ENCODE data around the gene RASAL2. TPM values are rescaled to one million over a fixed set of nuclear protein-coding genes. Genes with fewer than 3 reads are reported as not detected.
"Not testable (repeated sequence)": the region's sequence is repeated elsewhere in the genome, so short reads cannot be mapped to it uniquely, and the experiment has no call there.

RASAL2 gene
- total RNA-seq, 1 experiment from 2014 or later: not detected

GRCh38 chr1:178077917-178078316 is 16.0 kb upstream of the RASAL2 start:
- Histone ChIP-seq H3K9ac (ENCODE audit: low read length) (no peak overlapping the region), H3K79me2 (ENCODE audit: low read length) (no peaks in the 10 kb centered on the region), H3K9me2 (replicated peaks; ENCODE audit: insufficient read depth, low read length) (no peaks in the 10 kb centered on the region), H3K27me3 (ENCODE audit: low read length) (no peaks in the 10 kb centered on the region), H4K20me1 (ENCODE audit: insufficient read depth, low read depth, low read length) (no peaks in the 10 kb centered on the region), H3K9me3 (ENCODE audit: low read length) (no peaks in the 10 kb centered on the region), H3K4me3 (ENCODE audit: low read length) (no peak overlapping the region), H3K4me2 (ENCODE audit: low read depth, low read length, poor library complexity, severe bottlenecking) (no peak overlapping the region), H3K36me3 (ENCODE audit: insufficient read depth, low read length) (no peaks in the 10 kb centered on the region), H3K27ac (ENCODE audit: low read length) (no peak overlapping the region), H2AFZ (ENCODE audit: low read length) (no peak overlapping the region), H3K4me1 (ENCODE audit: low read length) (no peaks in the 10 kb centered on the region)
- DNase-seq: no peak

GRCh38 chr1:178086294-178086693 is 7.6 kb upstream of the RASAL2 start:
- DNase-seq: no peak
- Histone ChIP-seq H2AFZ (ENCODE audit: low read length) (no peak overlapping the region), H3K36me3 (ENCODE audit: insufficient read depth, low read length) (no peaks in the 10 kb centered on the region), H3K27ac (ENCODE audit: low read length) (no peak overlapping the region), H3K9me2 (replicated peaks; ENCODE audit: insufficient read depth, low read length) (no peaks in the 10 kb centered on the region), H3K27me3 (ENCODE audit: low read length) (no peaks in the 10 kb centered on the region), H3K4me3 (ENCODE audit: low read length) (no peak overlapping the region), H3K4me2 (ENCODE audit: low read depth, low read length, poor library complexity, severe bottlenecking) (no peak overlapping the region), H3K79me2 (ENCODE audit: low read length) (no peaks in the 10 kb centered on the region), H3K9me3 (ENCODE audit: low read length) (no peaks in the 10 kb centered on the region), H4K20me1 (ENCODE audit: insufficient read depth, low read depth, low read length) (no peaks in the 10 kb centered on the region), H3K9ac (ENCODE audit: low read length) (no peak overlapping the region), H3K4me1 (ENCODE audit: low read length) (no peaks in the 10 kb centered on the region)

- Histone ChIP-seq H3K9me3 (ENCODE audit: low read length) (no peaks in the 10 kb centered on the region), H3K9ac (ENCODE audit: low read length) (no peak overlapping the region), H3K4me1 (ENCODE audit: low read length) (no peaks in the 10 kb centered on the region), H3K9me2 (replicated peaks; ENCODE audit: insufficient read depth, low read length) (no peaks in the 10 kb centered on the region), H3K4me2 (ENCODE audit: low read depth, low read length, poor library complexity, severe bottlenecking) (no peak overlapping the region), H3K27ac (ENCODE audit: low read length) (no peak overlapping the region), H2AFZ (ENCODE audit: low read length) (no peak overlapping the region), H3K79me2 (ENCODE audit: low read length) (no peaks in the 10 kb centered on the region), H4K20me1 (ENCODE audit: insufficient read depth, low read depth, low read length) (no peaks in the 10 kb centered on the region), H3K36me3 (ENCODE audit: insufficient read depth, low read length) (no peaks in the 10 kb centered on the region), H3K27me3 (ENCODE audit: low read length) (no peaks in the 10 kb centered on the region), H3K4me3 (ENCODE audit: low read length) (no peak overlapping the region)
- peak; percentile 42 for DNase-seq
Observed at GRCh38 chr1:178086766-178087165, 7.1 kb upstream of the RASAL2 start.

DNA sequence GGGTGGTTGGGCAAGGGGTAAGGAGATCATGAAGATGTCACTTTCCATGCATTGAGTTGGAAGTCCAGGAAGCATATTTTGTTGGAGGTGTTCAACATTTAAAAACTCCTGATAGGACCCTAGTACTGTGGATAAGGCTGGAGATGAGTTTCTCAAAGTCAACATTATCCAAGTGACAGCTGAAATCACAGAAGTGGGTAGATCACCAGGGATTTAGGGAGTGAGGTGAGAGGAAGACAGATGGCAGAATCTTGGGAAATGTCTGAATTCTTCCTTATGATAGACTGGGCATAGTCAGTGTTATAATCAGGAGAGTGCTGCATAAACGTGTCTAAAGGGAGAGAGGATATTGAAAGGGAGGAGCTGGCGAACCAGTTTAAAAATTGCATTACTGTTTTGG is 5.3 kb upstream of the RASAL2 start:
- H3K4me2 ChIP-seq (ENCODE audit: low read depth, low read length, poor library complexity, severe bottlenecking): no peak overlapping the region
- no peaks in the 10 kb centered on the region for H3K36me3 ChIP-seq (ENCODE audit: insufficient read depth, low read length)
- no peaks in the 10 kb centered on the region for H3K27me3 ChIP-seq (ENCODE audit: low read length)
- no peak for DNase-seq
- H3K27ac ChIP-seq (ENCODE audit: low read length): no peak overlapping the region
- H3K79me2 ChIP-seq (ENCODE audit: low read length): no peaks in the 10 kb centered on the region
- no peaks in the 10 kb centered on the region for H3K4me1 ChIP-seq (ENCODE audit: low read length)
- H3K9me2 ChIP-seq (replicated peaks; ENCODE audit: insufficient read depth, low read length): no peaks in the 10 kb centered on the region
- no peak overlapping the region for H3K9ac ChIP-seq (ENCODE audit: low read length)
- H4K20me1 ChIP-seq (ENCODE audit: insufficient read depth, low read depth, low read length): no peaks in the 10 kb centered on the region
- H2AFZ ChIP-seq (ENCODE audit: low read length): no peak overlapping the region
- H3K9me3 ChIP-seq (ENCODE audit: low read length): no peaks in the 10 kb centered on the region
- no peak overlapping the region for H3K4me3 ChIP-seq (ENCODE audit: low read length)

DNA sequence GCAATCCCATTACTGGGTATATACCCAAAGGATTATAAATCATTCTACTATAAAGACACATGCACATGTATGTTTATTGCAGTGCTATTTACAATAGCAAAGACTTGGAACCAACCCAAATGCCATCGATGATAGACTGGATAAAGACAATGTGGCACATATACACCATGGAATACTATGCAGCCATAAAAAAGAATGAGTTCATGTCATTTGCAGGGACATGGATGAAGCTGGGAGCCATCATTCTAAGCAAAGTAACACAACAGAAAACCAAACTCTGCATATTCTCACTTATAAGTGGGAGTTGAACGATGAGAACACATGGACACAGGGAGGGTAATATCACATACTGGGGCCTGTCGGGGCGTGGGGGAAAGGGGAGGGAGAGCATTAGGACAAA is 2.5 kb upstream of the RASAL2 start:
- not testable (repeated sequence) for H3K4me3 ChIP-seq (ENCODE audit: low read length); H3K9ac ChIP-seq (ENCODE audit: low read length); H3K36me3 ChIP-seq (ENCODE audit: insufficient read depth, low read length); H3K79me2 ChIP-seq (ENCODE audit: low read length); H3K9me2 ChIP-seq (replicated peaks; ENCODE audit: insufficient read depth, low read length); H3K9me3 ChIP-seq (ENCODE audit: low read length); H3K27me3 ChIP-seq (ENCODE audit: low read length); DNase-seq; H2AFZ ChIP-seq (ENCODE audit: low read length); H3K27ac ChIP-seq (ENCODE audit: low read length); H3K4me2 ChIP-seq (ENCODE audit: low read depth, low read length, poor library complexity, severe bottlenecking); H4K20me1 ChIP-seq (ENCODE audit: insufficient read depth, low read depth, low read length); H3K4me1 ChIP-seq (ENCODE audit: low read length)

- Histone ChIP-seq H4K20me1 (ENCODE audit: insufficient read depth, low read depth, low read length) (no peaks in the 10 kb centered on the region), H2AFZ (ENCODE audit: low read length) (no peak overlapping the region), H3K4me1 (ENCODE audit: low read length) (no peaks in the 10 kb centered on the region), H3K9ac (ENCODE audit: low read length) (no peak overlapping the region), H3K27ac (ENCODE audit: low read length) (no peak overlapping the region), H3K36me3 (ENCODE audit: insufficient read depth, low read length) (no peaks in the 10 kb centered on the region), H3K4me3 (ENCODE audit: low read length) (no peak overlapping the region), H3K9me3 (ENCODE audit: low read length) (no peaks in the 10 kb centered on the region), H3K9me2 (replicated peaks; ENCODE audit: insufficient read depth, low read length) (no peaks in the 10 kb centered on the region), H3K4me2 (ENCODE audit: low read depth, low read length, poor library complexity, severe bottlenecking) (no peak overlapping the region), H3K79me2 (ENCODE audit: low read length) (no peaks in the 10 kb centered on the region), H3K27me3 (ENCODE audit: low read length) (no peaks in the 10 kb centered on the region)
- no peak for DNase-seq
Observed at GRCh38 chr1:178091986-178092745, 1.7 kb upstream of the RASAL2 start.

DNA sequence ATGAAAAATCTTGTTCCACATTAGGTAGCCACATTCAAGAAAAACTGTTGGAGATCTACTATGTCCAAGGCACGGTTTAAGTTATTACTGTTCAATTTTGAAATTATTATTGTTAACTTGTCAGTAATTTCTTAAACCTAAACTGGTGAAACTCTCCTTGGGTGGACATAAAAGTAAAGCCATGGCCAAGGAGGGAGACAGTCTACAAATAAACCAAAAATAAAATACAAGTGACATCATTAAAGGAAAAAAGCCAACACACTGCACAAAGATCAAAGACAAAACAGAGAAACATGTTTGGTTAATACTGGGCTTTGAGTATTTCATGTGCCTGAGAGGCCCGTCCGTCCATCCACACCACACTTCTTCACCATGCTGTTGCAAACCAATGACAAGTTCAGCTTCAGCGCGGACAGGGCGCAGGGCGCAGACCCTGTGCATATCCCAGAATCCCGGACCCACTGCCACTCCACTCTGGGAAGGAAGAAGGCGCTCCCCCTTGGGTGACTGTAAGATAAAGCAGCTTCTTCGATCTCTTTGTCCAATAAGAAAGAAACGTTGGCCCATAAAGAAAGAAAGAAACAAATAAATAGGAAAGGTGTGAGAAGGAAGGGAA is 918 bp upstream of the RASAL2 start:
- no peaks in the 10 kb centered on the region for H3K79me2 ChIP-seq (ENCODE audit: low read length)
- no peak for DNase-seq
- no peaks in the 10 kb centered on the region for H3K36me3 ChIP-seq (ENCODE audit: insufficient read depth, low read length)
- H3K4me2 ChIP-seq (ENCODE audit: low read depth, low read length, poor library complexity, severe bottlenecking): no peak overlapping the region
- no peak overlapping the region for H2AFZ ChIP-seq (ENCODE audit: low read length)
- H3K9me2 ChIP-seq (replicated peaks; ENCODE audit: insufficient read depth, low read length): no peaks in the 10 kb centered on the region
- no peaks in the 10 kb centered on the region for H3K9me3 ChIP-seq (ENCODE audit: low read length)
- no peak overlapping the region for H3K27ac ChIP-seq (ENCODE audit: low read length)
- no peaks in the 10 kb centered on the region for H4K20me1 ChIP-seq (ENCODE audit: insufficient read depth, low read depth, low read length)
- no peaks in the 10 kb centered on the region for H3K4me1 ChIP-seq (ENCODE audit: low read length)
- H3K9ac ChIP-seq (ENCODE audit: low read length): no peak overlapping the region
- H3K4me3 ChIP-seq (ENCODE audit: low read length): no peak overlapping the region
- no peaks in the 10 kb centered on the region for H3K27me3 ChIP-seq (ENCODE audit: low read length)

DNA sequence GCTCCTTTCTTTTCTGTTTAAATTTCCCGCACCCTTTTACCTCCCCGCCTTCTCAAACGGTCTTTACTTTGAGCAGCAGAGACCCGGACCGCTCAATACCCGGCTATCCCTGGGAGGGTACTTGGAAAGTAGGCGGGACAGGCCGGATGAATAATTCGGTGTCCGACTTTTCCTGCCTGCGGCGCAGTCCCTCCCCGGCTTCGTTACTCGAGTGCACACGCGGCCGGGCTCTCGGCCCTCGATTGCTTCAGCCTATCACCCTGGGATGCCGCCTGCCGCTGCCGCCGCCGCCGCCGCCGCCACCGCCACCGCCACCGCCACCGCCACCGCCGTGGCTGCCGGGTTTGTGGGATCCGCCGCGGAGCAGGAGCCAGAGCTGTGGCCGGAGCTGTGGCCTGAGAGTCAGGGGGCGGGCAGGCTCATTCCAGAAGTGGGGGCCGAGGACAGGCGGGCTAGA is 382 bp upstream of the RASAL2 start:
- no peaks in the 10 kb centered on the region for H3K27me3 ChIP-seq (ENCODE audit: low read length)
- H3K9me2 ChIP-seq (replicated peaks; ENCODE audit: insufficient read depth, low read length): no peaks in the 10 kb centered on the region
- no peaks in the 10 kb centered on the region for H3K9me3 ChIP-seq (ENCODE audit: low read length)
- H3K36me3 ChIP-seq (ENCODE audit: insufficient read depth, low read length): no peaks in the 10 kb centered on the region
- H2AFZ ChIP-seq (ENCODE audit: low read length): no peak overlapping the region
- no peaks in the 10 kb centered on the region for H3K79me2 ChIP-seq (ENCODE audit: low read length)
- H3K4me3 ChIP-seq (ENCODE audit: low read length): no peak overlapping the region
- no peak overlapping the region for H3K27ac ChIP-seq (ENCODE audit: low read length)
- H3K9ac ChIP-seq (ENCODE audit: low read length): no peak overlapping the region
- H3K4me2 ChIP-seq (ENCODE audit: low read depth, low read length, poor library complexity, severe bottlenecking): no peak overlapping the region
- no peaks in the 10 kb centered on the region for H4K20me1 ChIP-seq (ENCODE audit: insufficient read depth, low read depth, low read length)
- no peaks in the 10 kb centered on the region for H3K4me1 ChIP-seq (ENCODE audit: low read length)
- no peak for DNase-seq
